Uterus (tissue), 2 donors: ENCODE results near the gene FGFR2.

Experiments
- CTCF ChIP-seq, 4 experiments: fragments of 200-600 bp in 2 of 4; fragments of 450-650 bp in 2 of 4; sonication (generic) in 2 of 4; IDR thresholded peaks; one replicate each; pipeline ENCODE4 v1.5.1; 2016 to 2019; ENCODE audit warnings: antibody characterized with exemption in 4 of 4, mild to moderate bottlenecking in 2 of 4, moderate library complexity in 1 of 4
- POLR2A ChIP-seq, 2 donors: fragments of 450-650 bp; IDR thresholded peaks; one replicate each; pipeline ENCODE4 v1.6.1; 2016; ENCODE audit warnings: antibody characterized with exemption in 2 of 2, mild to moderate bottlenecking in 1 of 2, moderate library complexity in 1 of 2

GRCh38 chr10:121615435-121615793 lies 17.2 kb upstream of the FGFR2 start:
- TF ChIP-seq CTCF (IDR thresholded peaks at IDR 0.05) (no peak), POLR2A (IDR thresholded peaks at IDR 0.05) (no peak)
